Measurements from ENCODE around the gene SBNO2.
"Not testable (repeated sequence)": the region's sequence is repeated elsewhere in the genome, so short reads cannot be mapped to it uniquely, and the experiment has no call there.

The SBNO2 gene

DNA sequence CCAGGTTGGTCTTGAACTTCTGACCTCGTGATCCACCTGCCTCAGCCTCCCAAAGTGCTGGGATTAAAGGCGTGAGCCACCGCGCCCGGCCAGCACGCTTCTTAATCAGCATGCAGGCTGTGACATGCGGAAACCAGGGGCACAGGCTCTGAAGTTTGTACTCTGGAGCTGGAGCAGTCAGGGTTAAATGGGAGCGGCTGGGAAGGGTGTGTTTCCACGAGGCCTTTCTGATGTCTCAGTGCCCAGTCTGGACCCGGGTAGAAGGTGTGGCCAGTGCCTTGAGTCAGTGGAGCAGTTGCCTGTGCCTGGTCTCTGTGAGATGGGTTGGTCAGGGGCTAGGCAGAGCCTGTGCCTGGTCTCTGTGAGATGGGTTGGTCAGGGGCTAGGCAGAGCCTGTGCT, 34.8 kb upstream of the SBNO2 start:
- not testable (repeated sequence) for DNase-seq (ENCODE audit: low read depth)

- no peak for DNase-seq (ENCODE audit: low read depth)
Measured at GRCh38 chr19:1206864-1207450, 32.9 kb upstream of the SBNO2 start.

DNA sequence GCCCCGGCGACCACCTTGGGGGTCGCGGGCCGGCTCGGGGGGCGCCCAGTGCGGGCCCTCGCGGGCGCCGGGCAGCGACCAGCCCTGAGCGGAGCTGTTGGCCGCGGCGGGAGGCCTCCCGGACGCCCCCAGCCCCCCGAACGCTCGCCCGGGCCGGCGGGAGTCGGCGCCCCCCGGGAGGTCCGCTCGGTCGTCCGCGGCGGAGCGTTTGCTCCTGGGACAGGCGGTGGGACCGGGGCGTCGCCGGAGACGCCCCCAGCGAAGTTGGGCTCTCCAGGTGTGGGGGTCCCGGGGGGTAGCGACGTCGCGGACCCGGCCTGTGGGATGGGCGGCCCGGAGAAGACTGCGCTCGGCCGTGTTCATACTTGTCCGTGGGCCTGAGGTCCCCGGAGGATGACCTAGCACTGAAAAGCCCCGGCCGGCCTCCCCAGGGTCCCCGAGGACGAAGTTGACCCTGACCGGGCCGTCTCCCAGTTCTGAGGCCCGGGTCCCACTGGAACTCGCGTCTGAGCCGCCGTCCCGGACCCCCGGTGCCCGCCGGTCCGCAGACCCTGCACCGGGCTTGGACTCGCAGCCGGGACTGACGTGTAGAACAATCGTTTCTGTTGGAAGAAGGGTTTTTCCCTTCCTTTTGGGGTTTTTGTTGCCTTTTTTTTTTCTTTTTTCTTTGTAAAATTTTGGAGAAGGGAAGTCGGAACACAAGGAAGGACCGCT, 32.2 kb upstream of the SBNO2 start:
- DNase-seq (ENCODE audit: low read depth): no peak

GRCh38 chr19:1205114-1206099, 31.3 kb upstream of the SBNO2 start, which contains the start of gene STK11:
Gene STK11, plus strand, starts transcription at chr19:1205778. Its CDS starts 1,136 bp downstream, at chr19:1206914.
- peak; percentile 68 for DNase-seq (ENCODE audit: low read depth)

GRCh38 chr19:1200614-1201013, 26.5 kb upstream of the SBNO2 start:
- DNase-seq (ENCODE audit: low read depth): not testable (repeated sequence)

DNA sequence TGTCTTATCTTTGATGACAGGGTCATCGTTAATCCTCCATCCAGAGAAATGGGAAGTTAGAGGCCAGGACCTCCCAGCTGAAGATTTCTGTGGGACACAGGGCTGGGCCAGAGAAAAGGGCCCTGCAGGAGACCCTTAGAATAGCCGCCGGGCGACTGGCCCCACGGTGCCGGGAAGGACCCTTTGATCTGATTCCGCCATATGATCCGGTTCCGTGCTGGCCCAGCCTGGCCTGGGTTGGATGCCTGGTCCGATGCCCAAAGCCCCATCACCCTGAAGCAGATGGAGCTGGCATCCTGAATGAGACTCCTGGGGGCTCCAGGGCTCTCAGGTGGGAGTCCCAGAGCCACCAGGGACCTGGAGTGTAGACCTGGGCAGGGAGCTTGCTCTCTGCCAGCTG, 25.5 kb upstream of the SBNO2 start:
- DNase-seq (ENCODE audit: low read depth): no peak

GRCh38 chr19:1189419-1189818, 15.4 kb upstream of the SBNO2 start:
- DNase-seq (ENCODE audit: low read depth): no peak

GRCh38 chr19:1183543-1184172, 9.6 kb upstream of the SBNO2 start:
- DNase-seq (ENCODE audit: low read depth): no peak

- DNase-seq (ENCODE audit: low read depth): no peak
Measured at GRCh38 chr19:1182727-1183126, 8.7 kb upstream of the SBNO2 start.

DNA sequence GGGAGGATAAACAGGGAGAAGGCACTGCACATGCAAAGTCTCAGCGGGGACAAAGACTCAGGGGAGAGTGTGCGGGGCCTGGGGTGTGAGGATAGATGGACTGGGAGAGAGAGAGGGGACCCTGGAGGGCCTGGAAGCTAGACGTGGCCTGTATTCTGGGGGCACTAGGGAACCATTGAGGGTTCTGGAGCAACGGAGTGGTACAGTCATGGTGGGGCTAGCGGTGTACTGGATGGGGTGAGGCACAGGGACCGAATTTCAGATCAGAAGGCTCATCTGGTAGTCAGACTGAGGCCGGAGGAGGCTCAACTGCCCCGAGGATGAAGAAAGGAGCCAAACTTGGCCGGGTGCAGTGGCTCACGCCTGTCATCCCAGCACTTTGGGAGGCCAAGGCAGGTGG, 8.0 kb upstream of the SBNO2 start:
- DNase-seq (ENCODE audit: low read depth): no peak

GRCh38 chr19:1181606-1182005, 7.5 kb upstream of the SBNO2 start:
- DNase-seq (ENCODE audit: low read depth): no peak

GRCh38 chr19:1177322-1178114, 3.5 kb upstream of the SBNO2 start:
- peak; percentile 88 for DNase-seq (ENCODE audit: low read depth)

DNA sequence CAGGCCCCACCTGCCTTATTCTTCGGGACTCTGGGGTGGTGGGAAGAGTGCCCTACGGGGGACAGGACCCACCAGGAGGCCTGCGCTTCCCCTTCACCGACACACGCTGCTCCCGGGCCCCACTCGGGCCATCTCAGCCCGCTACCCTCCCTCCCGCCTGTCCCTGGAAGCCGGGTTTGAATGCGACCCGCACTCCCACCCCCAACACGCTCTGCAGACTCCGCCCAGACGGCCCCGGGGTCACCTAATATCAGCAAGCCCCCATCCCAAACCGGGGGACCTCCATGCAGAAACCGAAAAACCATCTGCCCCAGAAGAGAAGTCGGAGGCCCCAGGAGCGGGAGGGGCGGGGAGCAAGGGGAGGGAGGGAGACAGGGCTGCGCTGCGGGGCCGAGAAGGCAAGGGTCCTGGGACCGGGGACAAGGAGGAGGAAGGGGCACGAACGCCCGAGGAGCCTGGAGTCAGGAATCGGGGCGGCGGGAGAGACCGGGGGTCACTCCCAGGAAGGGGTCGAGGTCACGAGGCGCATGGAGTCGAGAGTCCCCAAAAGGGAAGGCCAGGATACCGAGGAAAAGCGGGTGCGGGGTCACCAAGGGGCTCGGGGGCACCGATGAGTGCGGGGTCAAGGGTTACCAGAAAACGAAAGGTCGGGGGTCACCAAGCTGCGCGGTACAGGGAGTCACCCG, 766 bp downstream of the SBNO2 start:
- DNase-seq (ENCODE audit: low read depth): no peak

DNA sequence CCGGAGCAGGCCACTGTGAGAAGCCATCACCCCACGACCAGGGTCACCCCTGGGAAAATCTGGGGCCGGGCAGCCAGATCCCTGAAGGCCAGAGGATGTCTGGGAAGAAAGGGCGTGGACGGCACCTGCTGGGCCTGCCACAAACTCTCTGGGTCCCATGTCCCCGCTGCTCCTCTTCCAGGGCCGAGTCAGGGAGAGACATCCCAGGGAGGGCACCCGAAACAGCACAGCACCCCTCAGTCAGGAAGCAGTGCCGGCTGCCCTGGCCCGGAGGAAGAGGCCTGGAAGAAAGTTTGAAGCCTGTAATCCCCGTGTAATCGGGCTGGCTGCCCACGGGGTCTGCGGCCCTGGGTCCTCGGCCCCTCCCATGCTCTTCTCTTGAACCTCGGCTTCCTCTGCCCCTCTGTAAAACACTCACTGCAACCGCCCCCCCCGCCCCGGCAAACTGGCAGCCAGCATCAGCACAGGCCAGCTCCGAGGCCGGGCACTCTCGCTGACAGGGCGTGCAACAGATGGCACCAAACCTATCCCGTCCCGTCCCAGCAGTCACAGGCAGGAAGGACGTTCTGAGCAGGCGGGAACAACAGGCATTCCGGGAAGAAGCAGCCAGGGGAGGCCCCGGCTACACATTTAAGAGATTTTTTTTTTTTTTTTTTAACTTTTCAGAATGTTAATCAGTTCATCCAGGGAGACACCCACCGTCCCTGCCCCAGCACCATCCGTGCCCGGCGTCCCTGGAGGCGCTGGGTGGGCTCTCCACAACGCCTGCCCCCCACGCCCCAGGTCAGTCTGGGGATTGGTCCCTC, 1.5 kb downstream of the SBNO2 start:
- no peak for DNase-seq (ENCODE audit: low read depth)

DNA sequence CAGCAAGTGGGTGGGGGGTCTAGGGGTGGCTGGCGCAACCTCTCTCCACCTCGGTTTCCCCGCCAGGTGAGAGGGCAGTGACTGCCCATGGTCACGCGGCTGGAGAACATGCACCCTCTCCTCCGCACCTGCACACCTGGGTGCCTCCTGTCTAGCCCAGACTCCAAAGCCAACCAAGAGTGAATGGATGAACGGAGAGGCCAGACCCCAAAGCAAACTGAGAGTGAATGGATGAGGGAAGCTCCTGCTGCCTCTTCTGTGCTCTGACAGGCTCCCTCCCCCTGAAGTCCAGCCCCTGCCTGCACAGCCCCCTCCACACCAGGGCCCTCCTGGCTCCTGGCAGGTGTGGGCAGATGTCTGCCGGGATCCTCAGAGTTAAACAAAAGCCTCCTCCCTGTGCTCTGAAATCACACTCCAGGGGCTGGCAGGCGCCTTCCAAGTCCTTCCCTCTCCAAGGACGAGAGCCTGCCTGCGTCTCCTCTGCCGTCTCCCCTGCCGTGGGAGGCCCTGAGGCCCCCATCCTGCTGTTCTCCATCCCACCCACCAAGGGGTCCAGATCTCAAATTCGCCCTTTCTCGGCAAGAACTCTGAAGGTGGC, 2.2 kb downstream of the SBNO2 start:
- no peak for DNase-seq (ENCODE audit: low read depth)

DNA sequence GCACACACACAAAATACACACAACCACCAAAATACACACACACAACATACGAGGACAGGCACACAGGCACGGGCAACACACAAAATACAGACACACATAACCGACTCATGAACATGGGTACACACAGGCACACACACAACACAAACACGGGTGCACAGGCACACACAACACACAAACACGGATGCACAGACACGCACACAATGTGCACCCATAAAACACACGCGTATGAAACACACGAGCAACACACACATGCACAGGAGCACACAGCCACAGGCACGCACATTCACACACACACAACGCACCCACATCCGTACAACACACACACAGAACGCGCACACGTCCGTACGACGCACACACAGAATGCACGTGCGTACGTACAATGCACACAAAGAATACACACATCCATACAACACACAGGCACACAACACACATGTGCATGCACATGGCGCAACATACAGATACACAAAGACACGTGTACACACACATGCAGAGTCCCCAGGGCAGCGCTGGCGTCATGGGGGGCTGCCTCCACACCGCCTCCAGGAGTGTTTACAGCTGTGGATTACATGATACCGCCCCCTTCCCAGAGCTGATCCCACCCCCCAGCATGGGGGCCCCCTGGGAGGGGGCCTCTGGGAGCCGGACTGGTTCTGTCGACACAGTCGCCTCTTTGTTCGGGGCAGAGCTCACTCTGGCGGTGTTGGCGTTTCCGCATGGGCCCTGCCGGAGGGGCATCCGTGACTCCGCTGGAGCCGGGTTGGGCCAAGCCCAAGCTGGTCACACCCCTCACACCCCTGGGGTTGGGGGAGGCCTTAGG, 2.9 kb downstream of the SBNO2 start:
- no peak for DNase-seq (ENCODE audit: low read depth)

DNA sequence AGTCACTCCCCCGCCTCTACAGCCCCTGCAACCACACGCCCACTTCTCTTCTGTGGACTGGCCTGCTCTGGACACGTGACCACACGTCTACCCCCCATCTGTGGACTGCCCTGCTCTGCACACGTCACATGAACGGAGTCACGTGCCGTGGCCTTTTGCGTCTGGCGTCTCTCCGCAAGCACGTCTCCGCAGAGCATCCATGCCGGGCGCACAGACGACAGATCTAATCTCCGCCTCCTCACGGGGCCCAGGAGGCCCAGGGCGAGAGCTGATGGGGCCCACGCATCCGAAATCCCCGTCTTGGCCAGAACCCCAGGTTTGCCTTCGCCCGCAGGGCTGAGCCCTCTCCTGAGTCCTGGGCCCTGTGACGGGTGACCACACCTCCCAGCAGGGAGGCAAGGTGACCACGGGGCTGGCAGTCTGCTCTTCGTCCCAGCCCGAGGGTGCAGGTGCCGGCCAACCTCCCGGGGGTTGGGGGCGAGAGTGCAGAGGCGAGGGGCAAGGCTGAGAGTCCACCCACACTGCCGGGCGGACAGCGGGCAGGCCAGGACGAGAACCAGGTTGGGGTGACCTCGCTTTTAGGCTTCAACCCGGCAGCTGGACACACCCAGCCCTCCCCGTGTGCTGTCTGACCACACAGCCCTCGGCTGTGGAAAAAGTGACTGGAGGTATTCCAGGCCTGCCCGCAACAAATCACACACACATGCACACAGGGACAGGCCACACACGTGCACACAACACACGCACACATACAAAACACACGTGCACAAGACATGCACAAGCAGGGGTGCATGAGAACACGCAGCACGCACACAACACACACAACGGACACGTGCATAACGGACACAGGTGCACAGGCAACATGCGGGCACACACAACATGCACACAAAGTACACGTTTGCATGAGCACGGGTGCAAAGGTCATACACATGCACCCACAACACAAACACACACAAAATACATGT, 3.9 kb downstream of the SBNO2 start:
- DNase-seq (ENCODE audit: low read depth): no peak
